ENCODE measurements around the gene CEACAM21. TPM values are rescaled to one million over a fixed set of nuclear protein-coding genes. Genes with fewer than 3 reads are reported as not detected.

The CEACAM21 gene
- total RNA-seq = 2.3 and 6.6 TPM in 2 replicates

DNA sequence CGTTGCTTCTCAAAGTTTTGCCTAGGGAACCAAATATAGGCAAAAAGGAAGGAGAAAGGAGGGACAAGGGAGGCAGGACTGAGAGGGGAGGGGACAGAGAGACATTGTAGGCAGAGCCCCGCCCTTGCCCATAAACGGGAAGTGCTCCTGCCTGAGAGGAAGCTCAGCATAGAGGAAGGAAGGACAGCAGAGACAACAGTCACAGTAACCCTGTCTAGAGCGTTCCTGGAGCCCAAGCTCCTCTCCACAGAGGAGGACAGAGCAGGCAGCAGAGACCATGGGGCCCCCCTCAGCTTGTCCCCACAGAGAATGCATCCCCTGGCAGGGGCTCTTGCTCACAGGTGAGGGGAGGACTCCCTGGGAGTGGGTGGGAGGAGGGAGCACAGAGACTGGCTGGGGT lies at the start of gene CEACAM21:
Gene CEACAM21, plus strand, starts transcription at position 169 of the 400 bp plus-strand sequence. Its CDS starts 109 bp downstream, at position 278.

DNA sequence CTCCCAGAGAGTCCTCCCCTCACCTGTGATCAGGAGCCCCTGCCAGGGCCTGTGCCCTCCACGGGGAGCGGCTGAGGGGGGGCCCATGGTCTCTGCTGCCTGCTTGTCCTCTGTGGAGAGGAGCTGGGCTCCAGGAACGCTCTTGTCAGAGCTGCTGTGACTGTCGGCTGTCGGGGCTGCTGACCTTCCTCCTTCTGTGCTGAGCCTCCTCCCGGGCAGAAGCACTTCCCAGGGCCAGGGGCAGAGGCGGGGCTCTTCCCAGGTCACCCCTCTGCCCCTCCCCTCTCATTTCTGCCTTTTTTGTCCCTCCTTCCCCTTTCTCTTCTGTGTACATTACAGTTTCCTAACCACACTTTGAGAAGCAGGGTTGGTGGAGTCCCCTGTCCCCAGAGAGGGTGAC lies 50.9 kb downstream of the CEACAM21 start, which contains the start of gene CEACAM4:
Gene CEACAM4, minus strand, starts transcription at position 198 of the 400 bp plus-strand sequence. Its CDS starts 111 bp downstream, at position 87.

Other genes with a start within 250 kb of the CEACAM21 start
- 11.0 and 55.1 TPM in 2 replicates for gene TGFB1, start 222.2 kb upstream of the CEACAM21 start, total RNA-seq
- gene B9D2, start 212.0 kb upstream of the CEACAM21 start, total RNA-seq = 5.9 and 8.9 TPM in 2 replicates
- gene TMEM91, start 199.6 kb upstream of the CEACAM21 start, total RNA-seq = 3.5 and 5.5 TPM in 2 replicates
- gene EXOSC5, start 178.8 kb upstream of the CEACAM21 start, total RNA-seq = 9.6 and 12.3 TPM in 2 replicates
- 29.3 and 45.6 TPM in 2 replicates for gene BCKDHA, start 178.3 kb upstream of the CEACAM21 start, total RNA-seq
- gene B3GNT8, start 148.8 kb upstream of the CEACAM21 start, total RNA-seq = 0.97 and 1.1 TPM in 2 replicates
- 31.1 and 44.7 TPM in 2 replicates for gene DMAC2, start 136.3 kb upstream of the CEACAM21 start, total RNA-seq
- not detected in 2 replicates for gene ERICH4, start 133.0 kb upstream of the CEACAM21 start, total RNA-seq
- gene CEACAM4, start 50.9 kb downstream of the CEACAM21 start, total RNA-seq = not detected in 2 replicates
- gene CEACAM7, start 112.1 kb downstream of the CEACAM21 start, total RNA-seq = 0.57 TPM in 1 of 2 replicates, not detected in the other
- gene CEACAM5, start 132.5 kb downstream of the CEACAM21 start, total RNA-seq = not detected in 2 replicates
- gene CEACAM6, start 179.4 kb downstream of the CEACAM21 start, total RNA-seq = not detected in 2 replicates
- not detected in 2 replicates for gene CEACAM3, start 220.4 kb downstream of the CEACAM21 start, total RNA-seq